CD4-positive, alpha-beta T cell treated with Interleukin-15 for 4 hours (primary cell): Measurements from ENCODE around the gene NCF4.

Experiments used
- DNase-seq: peaks from one replicate; pipeline ENCODE4 v3.0.0-alpha.2; 2020; ENCODE audit warnings: low spot score

The NCF4 gene

GRCh38 chr22:36922105-36922608, 61.4 kb downstream of the NCF4 start:
- DNase-seq: no peak

- no peak for DNase-seq
Observed at GRCh38 chr22:36922711-36923110, 61.9 kb downstream of the NCF4 start.

GRCh38 chr22:36923131-36923788, 62.5 kb downstream of the NCF4 start:
- no peak for DNase-seq

- DNase-seq: no peak
Observed at GRCh38 chr22:36924151-36924698, 63.4 kb downstream of the NCF4 start.

GRCh38 chr22:36925388-36926290, 64.8 kb downstream of the NCF4 start:
- DNase-seq: no peak

- DNase-seq: no peak
Observed at GRCh38 chr22:36926309-36926708, 65.5 kb downstream of the NCF4 start.

GRCh38 chr22:36926721-36927435, 66.1 kb downstream of the NCF4 start:
- no peak for DNase-seq
